Amygdala (tissue), 56 donors: Measurements from ENCODE around the gene FAM234B.

Source experiments
- DNase-seq, 56 donors: peaks; one replicate each; lab custom pipeline; 2025; lab: John Stamatoyannopoulos, UW

Gene FAM234B, protein sequence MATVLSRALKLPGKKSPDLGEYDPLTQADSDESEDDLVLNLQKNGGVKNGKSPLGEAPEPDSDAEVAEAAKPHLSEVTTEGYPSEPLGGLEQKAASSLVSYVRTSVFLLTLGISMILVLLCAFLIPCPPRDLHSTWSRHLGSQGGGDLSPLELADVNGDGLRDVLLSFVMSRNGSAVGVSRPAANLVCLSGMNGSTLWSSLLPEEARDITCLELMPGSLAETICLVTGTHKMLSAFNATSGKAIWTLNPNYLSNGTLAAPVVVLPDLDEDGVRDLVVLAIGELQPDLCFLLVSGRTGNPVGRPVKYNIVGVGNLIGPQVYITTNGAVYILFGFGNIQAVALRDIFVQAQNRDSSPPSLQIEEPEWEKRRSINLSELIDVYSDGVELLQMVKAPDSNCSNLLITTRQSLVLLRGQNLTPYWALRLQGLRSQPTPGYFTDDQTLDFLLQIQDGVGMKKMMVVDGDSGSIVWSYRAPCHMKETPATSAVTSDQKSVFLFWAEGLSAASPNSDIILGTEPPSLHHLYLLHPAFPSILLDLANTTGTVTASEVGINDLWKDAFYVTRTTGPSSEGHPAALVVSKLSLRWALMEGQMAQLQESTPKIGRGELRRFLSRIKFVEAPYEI

DNA sequence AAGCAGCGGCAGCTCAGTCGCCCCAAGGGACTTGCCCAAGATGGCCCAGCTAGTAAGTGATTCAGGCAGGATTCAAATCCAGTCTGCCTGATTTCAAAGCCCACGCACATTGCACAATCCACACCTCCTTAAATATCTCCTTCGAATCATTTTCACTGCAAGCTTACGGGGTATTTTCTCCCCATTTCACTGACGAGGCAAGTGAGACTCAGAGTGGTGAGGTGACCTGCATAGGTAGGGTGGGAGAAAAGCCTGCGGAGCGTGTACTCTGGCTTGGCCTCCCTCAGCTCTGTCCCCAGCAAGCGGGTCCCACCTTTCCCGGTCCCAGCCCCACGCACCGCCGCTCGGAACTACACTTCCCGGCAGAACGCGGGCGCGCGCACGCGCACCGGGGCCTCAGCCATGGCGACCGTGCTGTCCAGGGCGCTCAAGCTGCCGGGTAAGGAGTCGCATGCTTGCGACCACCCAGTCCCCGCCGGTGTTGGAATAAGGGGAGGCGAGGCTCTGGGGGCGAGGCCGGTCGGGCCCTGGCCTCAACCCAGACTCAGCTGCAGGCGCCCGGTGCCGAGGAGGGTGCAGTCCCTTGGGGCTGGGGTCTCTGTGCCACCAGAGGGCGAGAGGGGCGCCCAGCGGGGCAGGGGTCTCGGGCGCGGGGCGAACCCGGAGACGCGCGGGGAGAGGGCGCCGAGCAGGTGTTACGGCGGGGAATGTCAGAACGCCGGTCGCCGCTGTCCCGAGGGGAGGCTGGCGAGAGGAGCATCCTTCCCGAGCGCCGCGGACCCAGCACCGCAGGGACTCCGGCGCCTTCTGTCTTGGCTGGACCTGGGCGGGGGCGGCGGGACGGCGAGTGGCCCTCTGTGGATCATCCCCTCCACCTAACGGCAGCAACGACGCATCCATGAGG, at the start of gene FAM234B:
Gene FAM234B (plus strand): TSS at position 380 of the 904 bp plus-strand sequence. CDS start 23 bp downstream, at position 403.
- DNase-seq, result peak in 53 of 56 donors; percentile 8 to 85 (median 64)

DNA sequence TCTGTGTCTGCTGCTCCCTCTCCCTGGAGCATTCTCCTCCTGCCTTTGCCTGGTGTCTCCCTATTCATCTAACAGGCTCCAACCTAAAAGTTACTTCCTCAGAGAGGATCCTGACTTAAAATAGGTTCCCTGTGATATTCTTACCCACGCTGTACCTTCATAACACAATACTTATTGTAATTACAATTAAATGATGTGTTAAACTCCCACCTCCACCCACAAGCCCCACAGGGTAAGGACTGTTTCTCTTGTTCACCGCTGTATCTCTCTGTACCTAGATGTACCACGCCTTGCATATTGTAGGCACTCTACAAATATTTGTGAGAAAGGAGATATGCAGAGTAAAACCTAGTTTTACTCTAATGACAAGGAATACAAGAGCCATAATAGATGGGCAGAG, 49.1 kb upstream of the FAM234B start:
- no peak for DNase-seq

DNA sequence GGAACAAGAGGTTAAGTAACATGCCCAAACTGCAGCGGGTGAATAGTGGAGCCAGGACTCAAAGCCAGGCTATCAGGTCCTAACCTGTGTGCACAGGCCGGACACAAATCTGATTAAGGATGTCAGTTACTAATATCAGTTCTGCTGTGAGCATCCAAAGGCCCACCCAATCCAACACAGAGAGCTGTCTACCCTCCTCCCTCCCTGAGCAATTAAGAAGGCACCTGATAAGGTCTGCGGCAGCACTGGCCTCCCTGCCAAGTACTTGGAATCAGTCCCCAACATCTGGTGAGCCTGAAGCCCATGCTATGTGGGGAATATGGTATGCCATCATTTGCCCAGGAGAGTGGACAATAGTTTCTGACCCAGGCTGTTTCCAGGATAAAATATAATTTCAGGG, 48.0 kb upstream of the FAM234B start:
- DNase-seq, result no peak

- DNase-seq, result no peak
Measured at GRCh38 chr12:12997156-12997555, 47.0 kb upstream of the FAM234B start.

GRCh38 chr12:12997734-12998133, 46.4 kb upstream of the FAM234B start:
- DNase-seq, result no peak

GRCh38 chr12:12998248-12998647, 45.9 kb upstream of the FAM234B start:
- DNase-seq, result no peak

DNA sequence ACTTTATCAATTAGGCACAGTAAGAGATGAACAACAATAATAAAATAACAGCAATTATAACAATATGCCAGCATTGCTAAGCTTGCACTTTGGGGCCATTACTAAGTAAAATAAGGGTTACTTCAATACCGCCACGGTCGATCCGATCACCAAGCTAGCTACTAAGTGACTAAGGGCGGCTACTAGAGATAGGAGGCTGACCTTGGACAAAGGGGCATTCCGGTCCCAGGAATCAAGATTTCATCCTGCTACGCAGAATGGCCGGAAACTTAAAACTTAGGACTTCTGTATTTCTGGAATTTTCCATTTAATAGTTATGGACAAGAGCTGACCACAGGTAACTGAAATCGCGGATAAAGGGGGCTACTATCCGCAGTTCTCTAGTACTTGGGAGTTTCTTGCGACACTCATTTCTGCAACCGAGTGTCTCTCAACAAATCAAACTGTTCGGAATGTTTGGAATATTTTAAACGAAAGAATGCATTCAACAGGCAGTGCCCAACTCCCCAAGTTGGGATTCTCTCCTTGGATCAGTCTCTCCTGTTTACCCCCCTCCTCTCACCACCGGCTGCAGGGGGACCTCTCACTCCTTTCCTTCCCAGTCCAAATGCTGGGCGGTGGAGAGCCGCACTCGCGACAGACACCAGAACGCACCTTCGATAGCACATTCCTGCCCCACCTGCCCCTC, 44.8 kb upstream of the FAM234B start:
- peak in 1 of 56 donors; percentile 45 for DNase-seq

- peak; percentile 37 to 99 (median 95) for DNase-seq
Measured at GRCh38 chr12:12999959-13000615, 44.1 kb upstream of the FAM234B start, which contains the start of gene HEBP1. TSS of gene HEBP1 (minus strand) at chr12:13000265. CDS start at chr12:13000114, 151 bp downstream.

GRCh38 chr12:13000616-13000924, 43.6 kb upstream of the FAM234B start:
- DNase-seq, result peak in 7 of 56 donors; percentile 50 to 81 (median 66)

DNA sequence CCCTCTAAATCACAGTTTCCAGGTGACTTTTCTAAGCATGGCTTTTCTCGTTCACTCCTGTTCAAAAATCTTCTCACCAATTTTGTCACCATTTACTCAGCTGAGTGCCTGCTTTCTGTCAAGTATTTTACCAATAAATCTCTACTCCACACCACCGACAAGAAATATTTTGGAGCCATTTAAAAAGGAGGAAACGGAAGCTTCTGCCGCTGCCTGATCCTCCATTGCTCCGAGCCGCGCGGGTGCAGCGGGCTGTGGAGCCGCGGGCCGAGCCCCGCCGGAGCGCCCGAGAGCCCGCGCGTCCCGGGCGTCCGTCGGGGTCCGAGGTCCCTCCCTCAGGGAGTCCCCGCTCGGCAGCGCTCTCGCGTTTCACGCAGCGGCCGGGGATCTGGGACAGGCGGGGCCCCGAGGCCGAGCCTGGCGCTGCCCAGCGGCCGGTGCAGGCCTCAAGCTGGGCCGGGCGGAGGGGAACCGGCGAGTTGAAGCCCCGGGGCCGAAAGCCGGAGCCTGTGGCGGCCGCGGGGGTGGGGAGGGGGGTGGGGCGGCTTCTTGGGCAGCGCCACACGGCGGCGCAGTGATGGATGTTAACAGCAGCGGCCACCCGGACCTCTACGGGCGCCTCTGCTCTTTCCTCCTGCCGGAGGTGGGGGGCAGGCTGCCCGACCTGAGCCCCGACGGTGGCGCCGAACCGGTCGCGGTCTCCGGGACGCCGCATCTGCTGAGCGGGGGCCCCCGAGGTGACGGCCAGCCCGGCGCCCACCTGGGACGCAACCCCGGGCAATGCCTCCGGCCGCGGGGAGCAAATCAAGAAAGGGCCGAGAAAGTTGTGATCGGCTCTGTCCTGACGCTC, 43.0 kb upstream of the FAM234B start:
- peak in 48 of 56 donors; percentile 13 to 78 (median 48) for DNase-seq

GRCh38 chr12:13001775-13002040, 42.5 kb upstream of the FAM234B start:
- DNase-seq, result no peak

- DNase-seq, result no peak
Measured at GRCh38 chr12:13002301-13003097, 41.7 kb upstream of the FAM234B start.

DNA sequence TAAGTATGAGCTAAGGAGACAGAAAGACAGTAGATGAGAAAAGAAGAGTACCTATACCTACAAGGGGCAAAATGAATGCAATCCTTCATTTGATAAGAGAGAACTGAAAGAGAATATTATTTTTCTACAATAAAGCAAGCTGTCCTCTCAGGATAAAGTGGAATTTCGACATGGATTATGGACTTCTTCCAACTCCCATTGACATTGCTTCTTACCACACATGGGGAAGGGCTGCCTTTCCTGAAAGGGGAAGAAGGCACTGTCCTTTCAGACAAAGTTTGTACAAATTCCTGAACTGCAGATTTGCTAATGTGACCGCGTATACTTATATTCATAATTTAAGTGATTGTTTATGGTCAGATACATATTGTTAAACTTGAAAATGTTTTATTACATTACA, 39.8 kb upstream of the FAM234B start:
- no peak for DNase-seq

DNA sequence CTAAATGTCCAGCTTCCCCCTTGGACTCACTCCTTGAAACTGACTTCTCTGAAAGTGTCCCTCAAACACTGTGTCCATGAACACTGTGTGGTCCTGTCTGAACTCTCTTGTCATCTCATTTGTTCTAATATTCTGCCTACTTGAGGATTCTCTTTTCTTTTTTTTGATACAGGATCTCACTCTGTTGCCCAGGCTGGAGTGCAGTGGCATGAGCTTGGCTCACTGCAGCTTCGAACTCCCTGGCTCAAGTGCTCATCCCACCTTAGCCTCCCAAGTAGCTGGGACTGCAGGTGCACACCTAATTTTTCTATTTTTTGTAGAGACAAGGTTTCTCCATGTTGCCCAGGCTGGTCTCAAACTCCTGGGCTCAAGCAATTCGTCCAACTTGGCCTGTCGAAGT, 39.2 kb upstream of the FAM234B start:
- DNase-seq, result no peak

DNA sequence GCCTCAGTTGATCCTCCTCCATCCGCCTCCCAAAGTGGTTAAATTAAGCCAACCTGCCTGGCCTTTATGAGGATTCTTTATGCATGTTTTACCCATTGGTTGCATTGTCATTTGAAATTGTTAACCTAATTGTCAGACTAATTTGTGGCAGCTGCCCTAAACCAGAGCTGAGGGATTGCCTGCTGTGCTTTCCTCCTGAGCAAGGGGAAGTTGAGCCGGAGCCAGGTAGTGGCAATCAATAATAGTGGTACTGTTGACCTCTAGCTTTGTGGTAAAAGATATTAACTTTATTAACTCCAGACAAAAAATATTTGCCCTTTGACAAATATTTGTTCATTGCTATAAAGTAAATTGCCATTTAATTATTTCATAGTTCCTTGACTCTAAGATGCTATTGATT, 38.5 kb upstream of the FAM234B start:
- no peak for DNase-seq

GRCh38 chr12:13007496-13008233, 36.5 kb upstream of the FAM234B start:
- no peak for DNase-seq

DNA sequence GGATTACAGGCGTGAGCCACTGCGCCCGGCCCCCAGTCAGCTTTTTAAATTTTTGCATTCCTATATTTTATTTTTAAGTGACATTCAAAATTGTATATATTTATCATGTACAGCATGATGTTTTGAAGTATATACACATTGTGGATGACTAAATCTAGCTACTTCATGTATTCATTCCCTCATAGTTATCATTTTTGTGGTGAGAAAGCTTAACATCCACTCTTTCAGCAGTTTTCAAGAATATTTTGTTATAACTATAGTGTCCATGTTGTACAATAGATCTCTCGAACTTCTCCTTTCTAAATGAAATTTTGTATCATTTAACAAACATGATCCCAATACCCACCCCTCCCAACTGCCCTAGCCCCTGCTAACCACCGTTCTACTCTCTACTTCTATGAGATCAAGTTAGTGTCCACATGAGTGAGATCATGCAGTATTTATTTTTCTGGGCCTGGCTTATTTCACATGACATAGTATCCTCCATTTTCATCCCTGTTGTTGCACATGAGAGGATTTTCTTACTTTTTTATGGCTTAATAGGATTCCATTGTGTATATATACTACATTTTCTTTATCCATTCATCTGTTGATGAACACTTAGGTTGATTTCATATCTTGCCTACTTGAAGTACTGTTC, 35.3 kb upstream of the FAM234B start:
- DNase-seq, result no peak
